Gastrocnemius medialis (tissue), 4 donors: ENCODE results near the gene PRSS48.

ENCODE experiments used
- POLR2A ChIP-seq, 2 donors: fragments of 450-650 bp; IDR thresholded peaks; one replicate each; pipeline ENCODE4 v1.6.1; 2017; ENCODE audit warnings: antibody characterized with exemption in 2 of 2, mild to moderate bottlenecking in 2 of 2, moderate library complexity in 2 of 2
- TF ChIP-seq, protein P1 (sequence below), 5 experiments: fragments of 450-650 bp in 3 of 5; fragments of 200-600 bp in 2 of 5; sonication (generic) in 2 of 5; IDR thresholded peaks in 4 of 5; conservative IDR thresholded peaks in 1 of 5; 1 replicate in 4 of 5; 2 replicates in 1 of 5; pipeline ENCODE4 v1.5.1; 2016 to 2019; ENCODE audit warnings: antibody characterized with exemption in 5 of 5, mild to moderate bottlenecking in 3 of 5, moderate library complexity in 3 of 5

- TF ChIP-seq, protein P1, sequence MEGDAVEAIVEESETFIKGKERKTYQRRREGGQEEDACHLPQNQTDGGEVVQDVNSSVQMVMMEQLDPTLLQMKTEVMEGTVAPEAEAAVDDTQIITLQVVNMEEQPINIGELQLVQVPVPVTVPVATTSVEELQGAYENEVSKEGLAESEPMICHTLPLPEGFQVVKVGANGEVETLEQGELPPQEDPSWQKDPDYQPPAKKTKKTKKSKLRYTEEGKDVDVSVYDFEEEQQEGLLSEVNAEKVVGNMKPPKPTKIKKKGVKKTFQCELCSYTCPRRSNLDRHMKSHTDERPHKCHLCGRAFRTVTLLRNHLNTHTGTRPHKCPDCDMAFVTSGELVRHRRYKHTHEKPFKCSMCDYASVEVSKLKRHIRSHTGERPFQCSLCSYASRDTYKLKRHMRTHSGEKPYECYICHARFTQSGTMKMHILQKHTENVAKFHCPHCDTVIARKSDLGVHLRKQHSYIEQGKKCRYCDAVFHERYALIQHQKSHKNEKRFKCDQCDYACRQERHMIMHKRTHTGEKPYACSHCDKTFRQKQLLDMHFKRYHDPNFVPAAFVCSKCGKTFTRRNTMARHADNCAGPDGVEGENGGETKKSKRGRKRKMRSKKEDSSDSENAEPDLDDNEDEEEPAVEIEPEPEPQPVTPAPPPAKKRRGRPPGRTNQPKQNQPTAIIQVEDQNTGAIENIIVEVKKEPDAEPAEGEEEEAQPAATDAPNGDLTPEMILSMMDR (IDR thresholded peaks at IDR 0.05 in 4 of 5, conservative IDR thresholded peaks at IDR 0.05 in 1 of 5): no peak
- no peak for TF ChIP-seq POLR2A (IDR thresholded peaks at IDR 0.05)
Observed at GRCh38 chr4:151329217-151330007, 52.5 kb downstream of the PRSS48 start.
